GM12891 (cell line): ENCODE measurements around the gene LRRIQ3.

Experiments
- PAX5 ChIP-seq: IDR thresholded peaks from 2 replicates; pipeline ENCODE4 v1.6.1; 2011; ENCODE audit warnings: low read length, moderate library complexity, mild to moderate bottlenecking; ENCODE audit not compliant: insufficient read depth, severe bottlenecking
- POLR2A ChIP-seq: IDR thresholded peaks from 2 replicates; pipeline ENCODE4 v1.6.1; 2011; ENCODE audit warnings: low read depth, low read length, control low read depth
- POLR2AphosphoS5 ChIP-seq: IDR thresholded peaks from 2 replicates; pipeline ENCODE4 v1.6.1; 2011; ENCODE audit warnings: low read depth, low read length, control low read depth
- POU2F2 ChIP-seq: IDR thresholded peaks from 2 replicates; pipeline ENCODE4 v1.6.1; 2011; ENCODE audit warnings: low read depth, mild to moderate bottlenecking, control low read depth, low read length, moderate library complexity
- SPI1 ChIP-seq: IDR thresholded peaks from 2 replicates; pipeline ENCODE4 v1.6.1; 2011; ENCODE audit warnings: low read depth, low read length, control low read depth
- TAF1 ChIP-seq: IDR thresholded peaks from 2 replicates; pipeline ENCODE4 v1.6.1; 2011; ENCODE audit warnings: low read depth, low read length, control low read depth

- TF ChIP-seq SPI1 (no peak), PAX5 (no peak), POLR2A (no peak), TAF1 (no peak), POU2F2 (no peak), POLR2AphosphoS5 (no peak)
These were observed 194.2 kb downstream of the LRRIQ3 start for GRCh38 chr1:74003806-74004205.
